DOHH2 (cell line): ENCODE measurements around the gene TMCC3.

Source experiments
- H3F3A ChIP-seq: fragments of 200-600 bp; sonication (generic), shearing (Covaris generic); 2 replicates; pipeline ENCODE4 v1.6.0; 2016; ENCODE audit warnings: antibody characterized with exemption, mild to moderate bottlenecking; ENCODE audit not compliant: control insufficient read depth, insufficient read depth
- H3K27ac ChIP-seq: fragments of 200-600 bp; sonication (generic); 2 replicates; pipeline ENCODE4 v1.5.1; 2014; ENCODE audit warnings: low read depth, mild to moderate bottlenecking, low read length, moderate library complexity
- H3K27me3 ChIP-seq: fragments of 200-600 bp; sonication (generic); 2 replicates; pipeline ENCODE4 v1.6.1; 2014; ENCODE audit warnings: mild to moderate bottlenecking, low read length, mixed read lengths; ENCODE audit not compliant: control insufficient read depth
- H3K36me3 ChIP-seq: fragments of 200-600 bp; sonication (generic); 2 replicates; pipeline ENCODE4 v1.6.1; 2014; ENCODE audit warnings: mild to moderate bottlenecking, low read length, moderate library complexity, mixed read lengths; ENCODE audit not compliant: control insufficient read depth
- H3K4me1 ChIP-seq: fragments of 200-600 bp; sonication (generic); 2 replicates; pipeline ENCODE4 v1.6.1; 2014; ENCODE audit warnings: mild to moderate bottlenecking, low read length, mixed read lengths; ENCODE audit not compliant: control insufficient read depth
- H3K4me2 ChIP-seq: fragments of 200-600 bp; sonication (generic); 2 replicates; pipeline ENCODE4 v1.6.0; 2014; ENCODE audit warnings: mild to moderate bottlenecking, low read length, moderate library complexity
- H3K4me3 ChIP-seq: fragments of 200-600 bp; sonication (generic); 2 replicates; pipeline ENCODE4 v1.5.1; 2014; ENCODE audit warnings: mild to moderate bottlenecking, low read length, mixed read lengths
- H3K79me2 ChIP-seq: fragments of 200-600 bp; sonication (generic); 2 replicates; pipeline ENCODE4 v1.6.1; 2014; ENCODE audit warnings: mild to moderate bottlenecking, low read length, mixed read lengths; ENCODE audit not compliant: control insufficient read depth
- H3K9me2 ChIP-seq: fragments of 200-600 bp; sonication (generic); replicated peaks from 2 replicates; pipeline ENCODE4 v1.6.1; 2014; ENCODE audit warnings: mild to moderate bottlenecking, low read length, mixed read lengths; ENCODE audit not compliant: control insufficient read depth
- H3K9me3 ChIP-seq: fragments of 200-600 bp; sonication (generic); 2 replicates; pipeline ENCODE4 v1.6.1; 2014; ENCODE audit warnings: antibody characterized with exemption, low read length, mixed read lengths; ENCODE audit not compliant: control insufficient read depth, insufficient read depth
- H4K20me1 ChIP-seq: fragments of 200-600 bp; sonication (generic); 2 replicates; pipeline ENCODE4 v1.6.0; 2014; ENCODE audit warnings: low read depth, mild to moderate bottlenecking, antibody characterized with exemption, low read length, moderate library complexity; ENCODE audit not compliant: control insufficient read depth, insufficient read depth
- EZH2phosphoT487 ChIP-seq: fragments of 200-600 bp; sonication (generic); IDR thresholded peaks from 2 replicates; pipeline ENCODE4 v1.6.1; 2017; ENCODE audit warnings: borderline replicate concordance, mild to moderate bottlenecking, antibody characterized with exemption, low read length, moderate library complexity, mixed read lengths
- TF ChIP-seq, protein P1 (sequence below): fragments of 200-600 bp; sonication (generic); IDR thresholded peaks from one replicate; pipeline ENCODE4 v1.5.1; 2014; ENCODE audit warnings: antibody characterized with exemption, mild to moderate bottlenecking, low read depth, low read length; ENCODE audit not compliant: poor library complexity, severe bottlenecking

Gene TMCC3

DNA sequence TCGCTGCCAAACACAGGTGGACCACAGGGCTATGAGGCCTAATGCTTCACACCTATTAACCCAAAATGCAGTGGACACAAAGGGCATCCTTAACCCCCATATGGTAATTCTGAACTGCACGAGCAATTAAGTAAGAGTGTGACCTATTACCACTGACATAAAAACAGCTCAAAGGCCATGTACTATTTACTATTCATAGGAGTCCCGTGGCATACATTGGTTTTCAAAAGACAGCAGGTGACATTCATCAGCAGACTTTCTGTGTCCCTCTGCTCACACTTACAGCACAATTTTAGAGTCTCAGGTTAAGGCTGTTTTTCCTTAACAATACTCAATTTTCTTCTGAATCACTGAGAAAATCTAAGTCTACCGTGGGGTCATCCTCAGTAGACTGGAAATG is 23.1 kb upstream of the TMCC3 start:
- no peak for TF ChIP-seq EZH2phosphoT487
- TF ChIP-seq, protein P1, sequence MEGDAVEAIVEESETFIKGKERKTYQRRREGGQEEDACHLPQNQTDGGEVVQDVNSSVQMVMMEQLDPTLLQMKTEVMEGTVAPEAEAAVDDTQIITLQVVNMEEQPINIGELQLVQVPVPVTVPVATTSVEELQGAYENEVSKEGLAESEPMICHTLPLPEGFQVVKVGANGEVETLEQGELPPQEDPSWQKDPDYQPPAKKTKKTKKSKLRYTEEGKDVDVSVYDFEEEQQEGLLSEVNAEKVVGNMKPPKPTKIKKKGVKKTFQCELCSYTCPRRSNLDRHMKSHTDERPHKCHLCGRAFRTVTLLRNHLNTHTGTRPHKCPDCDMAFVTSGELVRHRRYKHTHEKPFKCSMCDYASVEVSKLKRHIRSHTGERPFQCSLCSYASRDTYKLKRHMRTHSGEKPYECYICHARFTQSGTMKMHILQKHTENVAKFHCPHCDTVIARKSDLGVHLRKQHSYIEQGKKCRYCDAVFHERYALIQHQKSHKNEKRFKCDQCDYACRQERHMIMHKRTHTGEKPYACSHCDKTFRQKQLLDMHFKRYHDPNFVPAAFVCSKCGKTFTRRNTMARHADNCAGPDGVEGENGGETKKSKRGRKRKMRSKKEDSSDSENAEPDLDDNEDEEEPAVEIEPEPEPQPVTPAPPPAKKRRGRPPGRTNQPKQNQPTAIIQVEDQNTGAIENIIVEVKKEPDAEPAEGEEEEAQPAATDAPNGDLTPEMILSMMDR, result no peak
- Histone ChIP-seq H3K4me1 (peaks cover 11% of the 10 kb centered on the region), H3K36me3 (no peaks in the 10 kb centered on the region), H3K9me2 (no peaks in the 10 kb centered on the region), H3K27ac (no peak overlapping the region), H3K79me2 (no peaks in the 10 kb centered on the region), H3K4me2 (no peak overlapping the region), H4K20me1 (no peaks in the 10 kb centered on the region), H3K27me3 (peaks cover 3% of the 10 kb centered on the region; the same call in 1 of the 2 replicates), H3K9me3 (no peaks in the 10 kb centered on the region), H3K4me3 (no peak overlapping the region), H3F3A (no peaks in the 10 kb centered on the region)

DNA sequence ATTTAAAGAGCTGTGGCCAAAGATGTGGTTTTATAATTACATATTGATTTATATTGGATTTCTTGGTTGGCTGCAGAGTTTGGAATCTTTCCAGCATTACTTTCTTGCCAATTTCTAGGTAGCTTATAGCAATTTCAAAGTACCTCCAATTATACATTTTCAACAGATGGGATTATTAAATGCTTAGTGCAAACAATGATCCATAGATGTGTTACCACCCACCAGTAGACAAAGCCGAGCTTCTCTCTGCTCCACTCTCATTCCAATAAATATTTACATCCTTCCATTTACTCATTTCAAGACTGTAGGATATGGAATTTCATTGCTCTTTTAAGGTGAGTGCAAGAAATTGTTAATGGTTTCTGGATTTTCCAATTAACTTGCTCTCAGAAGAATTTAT is 21.6 kb upstream of the TMCC3 start:
- no peaks in the 10 kb centered on the region for H4K20me1 ChIP-seq
- no peak overlapping the region for H3K4me2 ChIP-seq
- H3K79me2 ChIP-seq, result no peaks in the 10 kb centered on the region
- peaks cover 3% of the 10 kb centered on the region; the same call in 1 of the 2 replicates for H3K27me3 ChIP-seq
- TF ChIP-seq EZH2phosphoT487, result no peak
- TF ChIP-seq, protein P1, result no peak
- no peaks in the 10 kb centered on the region for H3K9me3 ChIP-seq
- H3F3A ChIP-seq, result no peaks in the 10 kb centered on the region
- no peak overlapping the region for H3K4me3 ChIP-seq
- H3K9me2 ChIP-seq, result no peaks in the 10 kb centered on the region
- no peak overlapping the region for H3K27ac ChIP-seq
- H3K36me3 ChIP-seq, result no peaks in the 10 kb centered on the region
- H3K4me1 ChIP-seq, result peaks cover 11% of the 10 kb centered on the region

DNA sequence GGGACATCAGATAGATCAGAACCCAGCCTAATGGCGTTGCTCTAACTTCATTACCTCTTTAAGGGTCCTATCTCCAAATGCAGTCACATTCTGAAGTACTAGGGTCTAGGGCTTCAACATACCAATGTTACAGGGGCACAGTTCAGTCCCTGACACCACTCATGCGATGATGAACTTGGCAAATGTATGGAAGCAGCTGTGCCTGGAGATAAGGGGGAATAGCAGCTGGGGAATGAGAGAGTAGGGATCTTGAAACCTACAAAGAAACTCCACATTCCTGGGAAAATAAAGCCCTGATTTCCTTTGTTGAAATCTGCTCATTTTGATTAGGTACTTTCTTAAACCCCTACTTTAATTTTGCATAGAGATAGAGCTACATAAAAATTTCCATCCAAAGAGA is 20.5 kb upstream of the TMCC3 start:
- Histone ChIP-seq H4K20me1 (no peaks in the 10 kb centered on the region), H3K4me2 (no peak overlapping the region), H3K27me3 (peaks cover 3% of the 10 kb centered on the region; the same call in 1 of the 2 replicates), H3K4me3 (no peak overlapping the region), H3K9me2 (no peaks in the 10 kb centered on the region), H3K4me1 (peaks cover 2% of the 10 kb centered on the region), H3K36me3 (no peaks in the 10 kb centered on the region), H3K27ac (no peak overlapping the region), H3F3A (no peaks in the 10 kb centered on the region), H3K9me3 (no peaks in the 10 kb centered on the region), H3K79me2 (no peaks in the 10 kb centered on the region)
- TF ChIP-seq EZH2phosphoT487, result no peak
- TF ChIP-seq, protein P1, result no peak

DNA sequence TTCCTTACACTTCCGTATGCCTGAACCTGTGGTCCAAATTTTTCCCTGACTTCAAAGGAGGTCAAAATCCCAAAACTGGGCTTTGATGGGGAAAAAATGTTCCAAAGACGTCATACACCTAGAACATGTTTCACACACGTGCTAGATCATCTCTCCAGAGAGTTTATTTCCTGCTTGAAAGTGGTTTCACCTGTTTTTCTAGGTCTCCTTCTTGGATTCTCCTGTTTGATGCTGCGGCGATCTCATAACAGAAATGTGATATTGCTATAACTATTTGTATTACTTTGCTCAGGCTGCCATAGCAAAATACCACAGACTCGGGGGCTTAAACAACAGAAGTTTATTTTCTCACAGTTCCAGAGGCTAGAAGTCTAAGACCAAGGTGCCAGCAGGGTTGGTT is 19.7 kb upstream of the TMCC3 start:
- no peaks in the 10 kb centered on the region for H3K79me2 ChIP-seq

More for the DNA sequence above, 19.7 kb upstream of the TMCC3 start:
- Histone ChIP-seq H4K20me1 (no peaks in the 10 kb centered on the region), H3K4me2 (no peak overlapping the region), H3K4me1 (no peaks in the 10 kb centered on the region), H3K4me3 (no peak overlapping the region), H3K9me3 (no peaks in the 10 kb centered on the region), H3K9me2 (no peaks in the 10 kb centered on the region), H3K27ac (no peak overlapping the region), H3K36me3 (no peaks in the 10 kb centered on the region), H3F3A (no peaks in the 10 kb centered on the region), H3K27me3 (peaks cover 3% of the 10 kb centered on the region; the same call in 1 of the 2 replicates)
- TF ChIP-seq, protein P1, result no peak
- TF ChIP-seq EZH2phosphoT487, result no peak
